Mammary epithelial cell (primary cell): ENCODE results near the gene CD274.

Experiments
- EZH2 ChIP-seq: IDR thresholded peaks from 2 replicates; pipeline ENCODE4 v1.6.1; 2012; ENCODE audit warnings: low read length, inconsistent platforms, borderline replicate concordance
- TF ChIP-seq, protein P1 (sequence below), 2 donors: IDR thresholded peaks in 1 of 2; conservative IDR thresholded peaks in 1 of 2; 2 replicates each; pipeline ENCODE4 v1.5.1; 2011 to 2012; ENCODE audit warnings: inconsistent platforms in 2 of 2, low read length in 2 of 2, mild to moderate bottlenecking in 2 of 2, control low read depth in 1 of 2, low read depth in 1 of 2; ENCODE audit not compliant: insufficient read depth in 1 of 2; ENCODE audit errors: extremely low read depth in 1 of 2

DNA sequence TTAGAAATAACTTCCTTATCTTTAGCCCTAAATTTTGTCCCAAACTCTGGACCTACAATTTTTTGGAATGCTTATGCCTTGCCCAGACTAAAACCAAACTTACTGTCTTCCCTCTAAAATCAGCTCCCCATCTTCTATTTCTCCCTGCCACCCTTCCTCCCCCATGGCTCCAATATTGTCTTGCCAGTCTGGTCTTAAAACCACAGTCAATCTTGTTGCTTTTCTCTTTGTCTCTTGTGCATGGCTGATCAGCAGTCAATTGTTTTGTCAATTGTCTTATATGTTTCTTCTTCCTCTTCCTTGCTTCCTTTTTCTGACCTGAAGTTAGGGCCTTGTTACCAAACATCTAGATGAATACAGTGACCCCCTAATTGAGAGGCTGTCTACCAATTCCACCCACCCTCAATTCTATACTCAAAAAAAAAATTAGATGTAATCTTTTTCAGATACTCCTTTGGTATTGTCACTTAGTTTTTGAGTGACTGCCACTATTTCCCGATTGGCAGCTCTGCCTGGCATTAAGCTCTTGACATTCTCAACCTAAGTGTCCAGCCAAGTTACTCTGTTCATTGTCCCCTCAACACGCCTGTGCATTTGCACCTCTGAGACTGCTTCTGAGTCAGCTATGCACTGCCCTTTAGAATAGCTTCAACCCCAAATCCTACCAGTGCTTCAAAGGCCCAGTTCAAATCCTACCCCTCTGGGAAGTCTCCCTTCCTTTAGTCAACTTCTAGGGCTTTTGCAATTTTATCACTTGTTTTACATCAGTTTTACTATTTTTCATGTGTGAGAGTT, 62.5 kb downstream of the CD274 start:
- TF ChIP-seq, protein P1, sequence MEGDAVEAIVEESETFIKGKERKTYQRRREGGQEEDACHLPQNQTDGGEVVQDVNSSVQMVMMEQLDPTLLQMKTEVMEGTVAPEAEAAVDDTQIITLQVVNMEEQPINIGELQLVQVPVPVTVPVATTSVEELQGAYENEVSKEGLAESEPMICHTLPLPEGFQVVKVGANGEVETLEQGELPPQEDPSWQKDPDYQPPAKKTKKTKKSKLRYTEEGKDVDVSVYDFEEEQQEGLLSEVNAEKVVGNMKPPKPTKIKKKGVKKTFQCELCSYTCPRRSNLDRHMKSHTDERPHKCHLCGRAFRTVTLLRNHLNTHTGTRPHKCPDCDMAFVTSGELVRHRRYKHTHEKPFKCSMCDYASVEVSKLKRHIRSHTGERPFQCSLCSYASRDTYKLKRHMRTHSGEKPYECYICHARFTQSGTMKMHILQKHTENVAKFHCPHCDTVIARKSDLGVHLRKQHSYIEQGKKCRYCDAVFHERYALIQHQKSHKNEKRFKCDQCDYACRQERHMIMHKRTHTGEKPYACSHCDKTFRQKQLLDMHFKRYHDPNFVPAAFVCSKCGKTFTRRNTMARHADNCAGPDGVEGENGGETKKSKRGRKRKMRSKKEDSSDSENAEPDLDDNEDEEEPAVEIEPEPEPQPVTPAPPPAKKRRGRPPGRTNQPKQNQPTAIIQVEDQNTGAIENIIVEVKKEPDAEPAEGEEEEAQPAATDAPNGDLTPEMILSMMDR (conservative IDR thresholded peaks at IDR 0.05 in 1 of 2, IDR thresholded peaks at IDR 0.05 in 1 of 2; ENCODE audit: extremely low read depth in 1 of 2, insufficient read depth in 1 of 2, low read depth in 1 of 2, low read length in 2 of 2): no peak
- no peak for TF ChIP-seq EZH2
